HG02885 (cell line): ENCODE results near the gene PSMC3.
A peak's percentile ranks its signal among the peaks of the same experiment; 100 is the strongest.

Experiments used
- ATAC-seq: cut with Tn5 transposase; IDR thresholded peaks from one replicate; pipeline ENCODE4 v1.9.1; 2021; ENCODE audit warnings: mild to moderate bottlenecking; ENCODE audit not compliant: unreplicated experiment, poor library complexity

PSMC3 gene

GRCh38 chr11:47378010-47378835 lies 48.0 kb downstream of the PSMC3 start, which contains the start of gene SPI1:
SPI1 (minus strand) TSS chr11:47378547; CDS start chr11:47378353, 194 bp downstream.
- peak; percentile 83 for ATAC-seq

GRCh38 chr11:47377571-47378009 lies 48.6 kb downstream of the PSMC3 start:
- peak; percentile 28 for ATAC-seq

GRCh38 chr11:47376525-47377371 lies 49.5 kb downstream of the PSMC3 start:
- ATAC-seq: peak; percentile 45

GRCh38 chr11:47376107-47376524 lies 50.1 kb downstream of the PSMC3 start:
- no peak for ATAC-seq

- ATAC-seq: no peak
These were observed 50.6 kb downstream of the PSMC3 start for GRCh38 chr11:47375546-47376085.

- no peak for ATAC-seq
These were observed 51.2 kb downstream of the PSMC3 start for GRCh38 chr11:47375020-47375419.

- ATAC-seq: no peak
These were observed 51.6 kb downstream of the PSMC3 start for GRCh38 chr11:47374720-47375019.

- ATAC-seq: no peak
These were observed 52.1 kb downstream of the PSMC3 start for GRCh38 chr11:47373876-47374719.

GRCh38 chr11:47372422-47372821 lies 53.8 kb downstream of the PSMC3 start:
- ATAC-seq: no peak

- ATAC-seq: no peak
These were observed 56.6 kb downstream of the PSMC3 start for GRCh38 chr11:47369676-47370075.
